Activated CD8-positive, alpha-beta T cell treated with anti-CD3 and anti-CD28 coated beads for 36 hours (primary cell): ENCODE measurements around the gene GYPE. TPM values are rescaled to one million over a fixed set of nuclear protein-coding genes. Genes with fewer than 3 reads are reported as not detected.
A peak's percentile ranks its signal among the peaks of the same experiment; 100 is the strongest.
"Not testable (repeated sequence)": the region's sequence is repeated elsewhere in the genome, so short reads cannot be mapped to it uniquely, and the experiment has no call there.

Experiments used
- ATAC-seq: fragments of 200-7000 bp; cut with Tn5 transposase; one replicate; pipeline ENCODE4 v1.10.0; 2021; ENCODE audit warnings: mild to moderate bottlenecking, moderate library complexity
- CTCF ChIA-PET: fragments of 350-600 bp; sonication (Branson Sonifier 250); formaldehyde crosslinking; loops from one replicate; lab custom pipeline; 2021; ENCODE audit warnings: antibody characterized with exemption; lab: Charles Lee
- POLR2A ChIA-PET: fragments of 350-600 bp; sonication (Branson Sonifier 250); formaldehyde crosslinking; loops from one replicate; lab custom pipeline; 2021; ENCODE audit warnings: antibody characterized with exemption; lab: Charles Lee
- DNase-seq: peaks from one replicate; pipeline ENCODE4 v3.0.0-alpha.2; 2020
- H3K27ac Mint-ChIP-seq: one replicate; pipeline ENCODE4 v1.8.0; 2021; ENCODE audit warnings: mild to moderate bottlenecking, mixed read lengths
- H3K27me3 Mint-ChIP-seq: one replicate; pipeline ENCODE4 v1.8.0; 2021; ENCODE audit warnings: mixed read lengths
- H3K36me3 Mint-ChIP-seq: one replicate; pipeline ENCODE4 v1.8.0; 2021; ENCODE audit warnings: low read depth, mixed read lengths
- H3K4me1 Mint-ChIP-seq: one replicate; pipeline ENCODE4 v1.8.0; 2021; ENCODE audit warnings: low read depth, mixed read lengths
- H3K4me3 Mint-ChIP-seq: one replicate; pipeline ENCODE4 v1.8.0; 2021; ENCODE audit warnings: mild to moderate bottlenecking, moderate library complexity, mixed read lengths
- H3K9me3 Mint-ChIP-seq: one replicate; pipeline ENCODE4 v1.8.0; 2021; ENCODE audit warnings: mixed read lengths
- intact Hi-C: fragments of 100-400 bp; cut with micrococcal nuclease; formaldehyde crosslinking; loops from one replicate; pipeline ENCODE4 v1.10.0; 2022
- total RNA-seq, 2 experiments: library from RNA; stranded (reverse); gene quantifications; one replicate each; pipeline ENCODE4 v1.2.3, GENCODE V29; 2021
- TF ChIP-seq, protein P1 (sequence below): fragments of 200-600 bp; IDR thresholded peaks from one replicate; pipeline ENCODE4 v1.8.0; 2022; ENCODE audit warnings: antibody characterized with exemption, mild to moderate bottlenecking

Gene GYPE
- total RNA-seq, 2 experiments from 2014 or later: 0.36 to 0.77 TPM

DNA sequence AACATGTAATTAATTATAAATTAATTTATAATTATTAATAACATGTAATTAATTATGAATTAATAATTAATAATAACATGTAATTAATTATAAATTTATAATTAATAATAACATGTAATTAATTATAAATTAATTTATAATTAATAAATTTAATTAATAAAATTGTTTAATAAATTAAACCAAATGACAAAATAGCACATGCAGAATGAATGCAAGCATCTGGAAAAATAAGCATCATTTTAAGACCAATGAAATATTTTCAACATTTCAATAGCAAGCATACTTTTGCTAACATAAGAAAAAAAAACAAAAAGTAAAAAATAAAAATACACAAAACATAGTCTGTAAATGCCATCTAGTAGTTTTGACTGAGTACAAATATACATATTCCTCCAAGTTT is 21.8 kb downstream of the GYPE start:
- intact Hi-C loops: no loop called here
- no peaks in the 10 kb centered on the region for H3K4me1 Mint-ChIP-seq
- POLR2A ChIA-PET: no interaction called here

DNA sequence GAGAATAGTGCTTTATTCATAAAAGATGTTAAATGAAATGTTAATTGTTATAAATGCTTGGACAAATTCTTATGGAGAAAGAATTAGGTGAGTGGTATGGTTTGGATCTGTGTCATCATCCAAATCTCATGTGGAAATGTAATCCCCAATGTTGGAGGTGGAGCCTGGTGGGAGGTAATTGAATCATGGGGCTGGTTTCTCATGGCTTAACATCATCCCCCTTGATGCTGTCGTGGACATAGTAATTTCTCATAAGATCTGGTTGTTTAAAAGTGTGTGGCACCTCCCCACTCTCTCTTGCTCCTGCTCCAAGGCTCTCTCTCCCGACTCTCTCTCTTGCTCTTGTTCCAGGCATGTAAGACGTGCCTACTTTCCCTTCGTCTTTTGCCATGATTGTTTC is 22.5 kb downstream of the GYPE start:
- Mint-ChIP-seq H3K4me1 (no peaks in the 10 kb centered on the region), H3K27me3 (no peaks in the 10 kb centered on the region), H3K36me3 (no peaks in the 10 kb centered on the region)

More for the DNA sequence above, 21.8 kb downstream of the GYPE start:
- Mint-ChIP-seq H3K9me3 (no peaks in the 10 kb centered on the region), H3K36me3 (no peaks in the 10 kb centered on the region), H3K4me3 (no peak overlapping the region), H3K27ac (no peak overlapping the region), H3K27me3 (no peaks in the 10 kb centered on the region)
- CTCF ChIA-PET: no interaction called here
- TF ChIP-seq, protein P1, sequence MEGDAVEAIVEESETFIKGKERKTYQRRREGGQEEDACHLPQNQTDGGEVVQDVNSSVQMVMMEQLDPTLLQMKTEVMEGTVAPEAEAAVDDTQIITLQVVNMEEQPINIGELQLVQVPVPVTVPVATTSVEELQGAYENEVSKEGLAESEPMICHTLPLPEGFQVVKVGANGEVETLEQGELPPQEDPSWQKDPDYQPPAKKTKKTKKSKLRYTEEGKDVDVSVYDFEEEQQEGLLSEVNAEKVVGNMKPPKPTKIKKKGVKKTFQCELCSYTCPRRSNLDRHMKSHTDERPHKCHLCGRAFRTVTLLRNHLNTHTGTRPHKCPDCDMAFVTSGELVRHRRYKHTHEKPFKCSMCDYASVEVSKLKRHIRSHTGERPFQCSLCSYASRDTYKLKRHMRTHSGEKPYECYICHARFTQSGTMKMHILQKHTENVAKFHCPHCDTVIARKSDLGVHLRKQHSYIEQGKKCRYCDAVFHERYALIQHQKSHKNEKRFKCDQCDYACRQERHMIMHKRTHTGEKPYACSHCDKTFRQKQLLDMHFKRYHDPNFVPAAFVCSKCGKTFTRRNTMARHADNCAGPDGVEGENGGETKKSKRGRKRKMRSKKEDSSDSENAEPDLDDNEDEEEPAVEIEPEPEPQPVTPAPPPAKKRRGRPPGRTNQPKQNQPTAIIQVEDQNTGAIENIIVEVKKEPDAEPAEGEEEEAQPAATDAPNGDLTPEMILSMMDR: no peak
- no peak for DNase-seq
- ATAC-seq: no peak

DNA sequence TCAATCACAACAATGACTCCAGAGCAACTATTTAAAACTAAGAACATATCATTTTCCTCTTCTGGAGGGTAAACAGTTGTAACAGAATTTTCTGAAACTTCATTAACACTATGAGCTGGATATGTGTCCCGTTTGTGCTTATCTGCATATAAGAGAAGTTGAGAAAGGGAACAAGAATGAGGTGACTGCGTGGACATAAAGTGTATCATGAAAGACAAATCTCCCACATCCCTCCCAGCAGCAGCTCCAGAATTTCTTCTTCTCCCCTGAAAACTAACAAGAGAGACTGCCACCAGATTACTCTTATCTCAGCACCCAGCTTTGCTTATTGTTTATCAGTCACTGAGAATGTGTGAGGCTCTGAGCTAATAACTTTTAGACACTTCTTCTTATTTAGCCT is 25.8 kb downstream of the GYPE start:
- H3K4me1 Mint-ChIP-seq, ATAC-seq, DNase-seq, intact Hi-C loops, H3K27ac Mint-ChIP-seq, H3K27me3 Mint-ChIP-seq, H3K9me3 Mint-ChIP-seq, H3K36me3 Mint-ChIP-seq, H3K4me3 Mint-ChIP-seq, CTCF ChIA-PET, POLR2A ChIA-PET: not testable (repeated sequence)

More for the DNA sequence above, 22.5 kb downstream of the GYPE start:
- ATAC-seq: no peak
- no peak overlapping the region for H3K4me3 Mint-ChIP-seq
- intact Hi-C loops: no loop called here
- TF ChIP-seq, protein P1: no peak
- no peaks in the 10 kb centered on the region for H3K9me3 Mint-ChIP-seq
- ChIA-PET CTCF (no interaction called here), POLR2A (no interaction called here)
- H3K27ac Mint-ChIP-seq: no peak overlapping the region
- DNase-seq: peak; percentile 3

DNA sequence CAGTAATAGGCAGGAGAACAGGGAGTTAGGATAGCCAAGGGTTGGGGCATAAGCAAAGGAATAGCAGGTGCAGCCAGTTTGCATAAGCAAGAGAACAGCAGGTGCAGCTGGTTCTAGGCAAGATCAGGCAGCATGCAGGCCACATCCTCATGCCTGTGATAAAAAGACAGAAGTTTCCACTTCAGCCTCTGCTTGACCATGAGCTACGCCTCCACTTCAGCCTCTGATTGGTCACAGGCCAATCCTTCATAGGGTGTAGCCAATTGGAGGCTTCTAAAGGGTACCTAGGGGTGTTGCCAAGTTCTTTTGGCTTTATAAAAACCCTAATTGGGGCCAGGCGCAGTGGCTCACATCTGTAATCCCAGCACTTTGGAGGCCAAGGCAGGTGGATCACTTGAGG is 30.0 kb downstream of the GYPE start:
- POLR2A ChIA-PET, H3K27ac Mint-ChIP-seq, DNase-seq, H3K36me3 Mint-ChIP-seq, H3K4me3 Mint-ChIP-seq, ATAC-seq, H3K27me3 Mint-ChIP-seq, H3K4me1 Mint-ChIP-seq, H3K9me3 Mint-ChIP-seq, intact Hi-C loops, CTCF ChIA-PET: not testable (repeated sequence)

DNA sequence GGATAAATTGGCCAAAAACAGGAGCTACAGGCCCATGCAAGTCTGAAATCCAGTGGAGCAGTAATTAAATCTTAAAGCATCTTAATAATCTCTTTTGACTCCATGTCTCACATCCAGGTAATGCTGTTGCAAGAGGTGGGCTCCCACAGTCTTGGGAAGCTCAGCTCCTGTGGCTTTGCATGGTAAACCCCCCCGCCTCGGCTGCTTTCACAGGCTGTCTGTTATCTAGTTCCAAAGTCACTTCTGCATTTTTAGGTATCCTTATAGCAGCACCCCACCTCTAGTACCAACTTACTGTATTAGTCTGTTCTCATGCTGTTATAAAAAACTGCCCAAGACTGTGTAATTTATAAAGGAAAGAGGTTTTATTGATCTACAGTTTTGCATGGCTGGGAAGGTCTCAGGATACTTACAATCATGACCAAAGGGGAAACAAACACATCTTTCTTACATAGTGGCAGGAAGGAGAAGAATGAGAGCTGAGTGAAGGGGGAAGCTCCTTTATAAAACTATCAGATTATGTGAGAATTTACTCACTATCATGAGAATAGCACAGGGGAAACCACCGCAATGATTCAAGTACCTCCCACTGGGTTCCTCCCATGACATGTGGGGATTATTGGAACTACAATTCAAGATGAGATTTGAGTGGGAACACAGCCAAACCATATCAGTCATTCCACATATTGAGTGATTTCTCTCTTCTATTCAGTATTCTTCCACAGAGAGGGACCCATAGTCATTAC is 34.7 kb downstream of the GYPE start:
- H3K36me3 Mint-ChIP-seq, H3K4me3 Mint-ChIP-seq, intact Hi-C loops, H3K9me3 Mint-ChIP-seq, H3K27ac Mint-ChIP-seq, POLR2A ChIA-PET, DNase-seq, H3K27me3 Mint-ChIP-seq, H3K4me1 Mint-ChIP-seq, CTCF ChIA-PET, ATAC-seq: not testable (repeated sequence)

DNA sequence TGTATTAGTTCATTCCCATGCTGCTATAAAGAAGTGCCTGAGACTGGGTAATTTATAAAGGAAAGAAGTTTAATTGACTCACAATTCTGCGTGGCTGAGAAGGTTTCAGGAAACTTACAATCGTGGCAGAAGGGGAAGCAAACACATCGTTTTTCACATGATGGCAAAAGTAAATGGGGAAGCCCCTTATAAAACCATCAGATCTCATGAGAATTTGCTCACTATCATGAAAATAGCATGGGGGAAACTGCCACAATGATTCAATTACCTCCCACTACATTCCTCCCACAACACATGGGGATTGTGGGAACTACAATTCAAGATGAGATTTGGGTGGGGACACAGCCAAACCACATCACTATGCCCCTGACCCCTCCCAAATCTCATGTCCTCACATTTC is 35.4 kb downstream of the GYPE start:
- H3K4me1 Mint-ChIP-seq, CTCF ChIA-PET, DNase-seq, ATAC-seq, H3K27ac Mint-ChIP-seq, H3K4me3 Mint-ChIP-seq, intact Hi-C loops, H3K36me3 Mint-ChIP-seq, H3K9me3 Mint-ChIP-seq, H3K27me3 Mint-ChIP-seq, POLR2A ChIA-PET: not testable (repeated sequence)

DNA sequence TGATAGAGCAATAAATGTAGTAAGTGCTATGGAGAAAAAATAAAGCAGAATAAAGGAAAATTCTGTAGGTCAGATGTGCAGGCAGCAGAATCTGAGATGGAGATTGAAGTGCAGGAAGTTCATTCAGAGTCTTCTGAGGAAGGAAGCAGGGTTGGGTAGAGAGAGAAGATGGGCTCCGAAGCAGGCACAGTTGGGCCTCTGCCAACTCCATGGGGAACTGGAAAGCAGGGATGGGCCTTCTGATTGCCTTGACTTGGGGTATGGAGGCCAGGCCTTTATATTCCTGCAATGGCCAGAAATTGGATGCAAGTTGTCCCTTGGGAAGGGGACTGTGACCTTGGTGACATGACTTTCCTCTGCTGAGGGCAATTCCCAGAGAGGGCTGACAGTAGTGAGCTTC is 42.6 kb downstream of the GYPE start:
- H3K27ac Mint-ChIP-seq, H3K4me1 Mint-ChIP-seq, POLR2A ChIA-PET, DNase-seq, ATAC-seq, H3K4me3 Mint-ChIP-seq, H3K27me3 Mint-ChIP-seq, H3K36me3 Mint-ChIP-seq, intact Hi-C loops, CTCF ChIA-PET, H3K9me3 Mint-ChIP-seq: not testable (repeated sequence)
